SK-N-MC (cell line): Measurements from ENCODE around the gene PAK1IP1.
"Not testable (repeated sequence)": the region's sequence is repeated elsewhere in the genome, so short reads cannot be mapped to it uniquely, and the experiment has no call there.

Experiments
- DNase-seq: peaks from one replicate; pipeline ENCODE4 v3.0.0-alpha.2; 2011; ENCODE audit warnings: low read depth, low spot score
- H3K27ac ChIP-seq: fragments of 200-600 bp; sonication (generic); 2 replicates; pipeline ENCODE4 v1.5.1; 2016; ENCODE audit warnings: mixed run types
- H3K36me3 ChIP-seq: fragments of 200-600 bp; sonication (generic); 2 replicates; pipeline ENCODE4 v1.6.1; 2017; ENCODE audit warnings: antibody characterized with exemption, low read length, mixed read lengths; ENCODE audit not compliant: insufficient read depth
- H3K4me3 ChIP-seq: fragments of 200-600 bp; sonication (generic); 2 replicates; pipeline ENCODE4 v1.5.1; 2016
- H3K9ac ChIP-seq: fragments of 200-600 bp; sonication (generic); 2 replicates; pipeline ENCODE4 v1.8.0; 2017; ENCODE audit warnings: mixed run types, mixed read lengths; ENCODE audit not compliant: insufficient read length
- H3K9me3 ChIP-seq: fragments of 200-600 bp; sonication (generic); 2 replicates; pipeline ENCODE4 v1.6.1; 2017; ENCODE audit warnings: low read depth, mild to moderate bottlenecking, antibody characterized with exemption, low read length, moderate library complexity, mixed read lengths
- EZH2 ChIP-seq: fragments of 200-600 bp; sonication (generic); IDR thresholded peaks from one replicate; pipeline ENCODE4 v1.6.1; 2017; ENCODE audit warnings: antibody characterized with exemption
- FOXP2 ChIP-seq: optimal IDR thresholded peaks from 2 replicates; pipeline ENCODE3; 2011; ENCODE audit warnings: mild to moderate bottlenecking, moderate library complexity; ENCODE audit not compliant: insufficient read depth; ENCODE audit errors: extremely low read length, control extremely low read depth
- POLR2AphosphoS5 ChIP-seq: IDR thresholded peaks from 2 replicates; pipeline ENCODE4 v1.6.1; 2012; ENCODE audit warnings: mild to moderate bottlenecking, low read depth, low read length, borderline replicate concordance

The PAK1IP1 gene

DNA sequence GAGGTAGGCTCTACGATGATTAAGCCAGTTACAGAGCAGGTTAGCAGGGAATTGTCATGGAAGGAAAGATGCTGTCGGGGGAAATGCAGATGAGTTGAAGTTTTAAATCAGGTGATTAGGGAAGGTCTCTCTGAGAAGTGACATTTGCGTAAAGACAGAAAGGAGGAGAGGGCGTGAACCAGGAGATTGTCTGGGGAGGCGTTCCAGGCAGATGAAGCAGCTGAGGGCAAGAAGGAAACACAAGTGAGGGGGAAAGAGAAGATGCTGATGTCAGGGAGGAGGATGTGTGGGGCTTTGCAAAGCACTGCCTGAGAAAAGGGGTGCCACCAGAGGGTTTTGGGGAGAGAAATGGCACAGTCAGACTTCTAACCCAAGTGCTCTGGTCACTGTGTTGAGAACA lies 50.3 kb downstream of the PAK1IP1 start:
- H3K36me3 ChIP-seq: peaks cover 12% of the 10 kb centered on the region
- no peak overlapping the region for H3K9ac ChIP-seq
- TF ChIP-seq EZH2: no peak
- TF ChIP-seq FOXP2: no peak
- no peak for TF ChIP-seq POLR2AphosphoS5
- no peak overlapping the region for H3K4me3 ChIP-seq
- H3K27ac ChIP-seq: no peak overlapping the region
- no peak for DNase-seq
- no peaks in the 10 kb centered on the region for H3K9me3 ChIP-seq

DNA sequence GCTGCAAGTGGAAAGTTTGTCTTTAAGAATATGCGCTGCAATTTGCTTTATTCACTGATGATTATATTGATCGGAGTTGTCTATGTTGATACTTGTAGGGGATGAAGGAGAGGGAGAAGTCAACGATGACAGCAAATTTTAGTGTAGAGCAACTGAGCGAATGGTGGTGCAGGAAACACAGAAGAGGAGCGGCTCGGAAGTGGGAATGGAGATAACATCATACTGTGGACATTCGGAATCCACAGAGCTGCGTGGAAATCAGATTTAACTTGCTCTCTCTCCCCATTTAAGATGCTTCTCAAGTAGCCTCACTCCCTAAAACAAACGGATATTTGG lies 52.1 kb downstream of the PAK1IP1 start:
- peak overlapping the region; percentile 99 for H3K4me3 ChIP-seq
- no peak for DNase-seq
- peaks cover 27% of the 10 kb centered on the region for H3K36me3 ChIP-seq
- H3K27ac ChIP-seq: no peak overlapping the region
- no peak for TF ChIP-seq FOXP2
- no peak for TF ChIP-seq EZH2
- TF ChIP-seq POLR2AphosphoS5: no peak
- H3K9me3 ChIP-seq: no peaks in the 10 kb centered on the region
- H3K9ac ChIP-seq: peak overlapping the region; percentile 89

DNA sequence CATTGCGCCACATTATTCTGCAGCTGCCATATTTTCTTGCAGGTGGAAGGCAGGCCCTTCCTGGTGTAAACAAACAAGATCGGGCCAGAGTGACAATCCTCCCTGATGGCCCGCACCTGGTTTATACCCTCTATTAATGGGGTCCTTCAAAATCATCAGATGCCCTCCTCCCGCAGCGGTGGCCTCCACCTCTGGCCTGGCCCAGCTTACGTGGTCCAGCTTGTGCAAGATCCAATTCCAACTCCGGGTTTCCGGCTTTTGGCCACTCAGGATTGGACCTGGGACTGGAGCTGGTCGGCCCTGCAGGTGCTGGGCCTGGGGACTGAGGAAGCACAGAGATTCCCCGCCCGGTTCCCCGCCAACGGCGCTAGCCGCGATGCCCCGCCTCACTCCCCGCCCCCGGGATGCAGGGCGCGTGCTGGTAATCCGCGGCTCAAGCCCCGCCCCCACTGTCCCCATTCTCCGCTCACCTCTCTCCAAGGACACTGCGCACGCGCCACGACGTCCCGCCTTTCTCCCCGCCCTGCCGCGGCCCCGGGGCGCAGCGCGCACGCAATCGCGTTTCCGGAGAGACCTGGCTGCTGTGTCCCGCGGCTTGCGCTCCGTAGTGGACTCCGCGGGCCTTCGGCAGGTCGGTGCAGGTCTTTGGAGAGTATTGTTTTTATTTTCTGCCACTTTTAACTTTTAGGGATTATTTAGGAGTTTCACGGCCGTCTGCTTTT lies 52.6 kb downstream of the PAK1IP1 start, which contains the start of gene TMEM14B:
Gene TMEM14B (plus strand): TSS at position 555 of the 722 bp plus-strand sequence. CDS start 1,441 bp downstream, outside the sequence.
- peak; percentile 81 for DNase-seq
- Histone ChIP-seq H3K27ac (peak within 1 kb of the TSS; percentile 78), H3K9me3 (no peaks in the 10 kb centered on the region), H3K4me3 (peak within 1 kb of the TSS; percentile 99), H3K9ac (peak within 1 kb of the TSS; percentile 99), H3K36me3 (peaks cover 29% of the 10 kb centered on the region)
- TF ChIP-seq EZH2 (no peak), FOXP2 (peak; percentile 84), POLR2AphosphoS5 (peak; percentile 98)

DNA sequence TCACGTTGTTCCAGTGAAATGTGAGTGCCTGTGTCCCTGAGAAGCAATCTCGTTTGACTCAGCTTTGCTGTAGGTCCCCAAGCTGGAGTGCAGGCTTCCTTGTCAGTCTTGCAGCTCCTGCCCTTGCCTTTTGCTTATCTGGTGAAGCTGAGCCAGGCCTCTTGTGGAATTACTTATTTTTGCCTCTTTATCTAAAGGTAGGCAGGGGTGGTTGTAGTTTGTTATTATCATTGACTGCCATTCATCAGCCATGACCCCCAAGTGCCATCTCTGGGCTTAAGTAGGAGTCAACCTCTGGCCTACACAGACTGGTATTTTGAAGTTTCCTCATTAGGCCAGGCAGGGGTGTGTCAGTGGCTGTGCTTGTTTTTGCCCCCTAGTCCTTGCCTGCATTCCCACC lies 55.0 kb downstream of the PAK1IP1 start:
- Histone ChIP-seq H3K36me3 (peaks cover 51% of the 10 kb centered on the region), H3K4me3 (0 out of 2 replicates have a peak overlapping the region, but pooled peaks have one; percentile 99), H3K9ac (no peak overlapping the region)

DNA sequence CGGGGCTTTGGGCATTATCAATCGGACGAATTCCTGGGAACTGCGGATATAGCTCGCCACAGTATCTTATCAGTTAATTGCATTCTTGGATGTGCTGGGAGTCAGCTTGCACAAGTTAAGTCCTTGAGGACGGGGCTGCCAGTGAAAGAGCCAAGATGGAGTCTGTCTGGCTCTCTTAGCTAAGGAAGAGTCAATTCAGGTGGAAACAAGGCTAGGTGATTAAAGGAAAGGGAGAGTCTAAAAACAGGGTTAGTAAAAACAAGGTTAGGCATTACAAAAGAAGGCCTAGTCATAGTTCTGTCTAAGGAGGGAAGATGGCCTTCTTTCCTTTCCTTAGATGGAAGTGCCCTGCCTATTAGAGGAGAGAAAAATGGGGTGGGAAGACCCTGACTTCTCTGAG lies 55.8 kb downstream of the PAK1IP1 start:
- H3K36me3 ChIP-seq: peaks cover 59% of the 10 kb centered on the region
- not testable (repeated sequence) for H3K4me3 ChIP-seq, H3K27ac ChIP-seq, DNase-seq, H3K9me3 ChIP-seq, H3K9ac ChIP-seq

More for the DNA sequence above, 55.0 kb downstream of the PAK1IP1 start:
- DNase-seq: no peak
- TF ChIP-seq FOXP2 (no peak), EZH2 (no peak), POLR2AphosphoS5 (no peak)
- Histone ChIP-seq H3K27ac (no peak overlapping the region), H3K9me3 (no peaks in the 10 kb centered on the region)

DNA sequence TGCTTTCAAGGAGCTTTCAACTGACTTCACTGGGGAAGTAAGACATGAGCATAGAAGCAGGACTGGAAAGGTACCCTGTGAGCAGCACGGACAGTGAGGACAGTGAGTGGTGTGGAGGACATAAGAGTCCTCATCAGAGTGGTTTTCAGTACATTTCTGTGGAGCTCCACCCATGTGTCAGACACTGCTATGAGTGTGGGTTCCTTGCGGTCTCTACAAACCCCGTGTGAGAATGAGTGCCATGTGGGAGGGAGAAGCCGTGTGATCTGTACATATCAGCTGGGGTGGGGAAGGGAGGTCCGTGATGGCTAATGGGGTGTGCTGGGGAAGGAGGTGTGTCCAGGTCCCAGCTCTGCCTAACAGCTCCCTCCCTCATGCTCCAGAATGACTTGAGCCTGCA lies 57.0 kb downstream of the PAK1IP1 start:
- not testable (repeated sequence) for H3K9me3 ChIP-seq, H3K4me3 ChIP-seq, H3K9ac ChIP-seq, H3K27ac ChIP-seq, DNase-seq
- H3K36me3 ChIP-seq: peaks cover 71% of the 10 kb centered on the region

DNA sequence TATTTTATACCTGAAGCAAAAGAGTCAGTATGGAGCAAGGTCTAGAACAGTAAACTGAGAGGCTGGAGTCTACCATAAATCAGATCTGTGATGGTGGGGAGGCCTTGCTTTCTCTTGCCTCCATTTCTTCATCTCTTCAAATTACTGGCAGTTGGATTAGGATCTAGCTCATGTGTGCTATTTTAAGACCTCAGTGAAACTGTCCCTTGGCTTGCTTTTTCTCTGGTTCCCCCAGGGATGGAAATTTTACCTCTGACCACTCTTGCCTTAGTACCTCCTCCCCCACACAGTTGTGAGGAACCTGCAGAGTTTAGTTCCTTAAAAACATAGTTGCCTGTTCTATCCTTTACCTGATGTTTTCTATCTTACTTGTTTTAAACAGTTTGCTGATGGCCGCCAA lies 61.3 kb downstream of the PAK1IP1 start:
- Histone ChIP-seq H3K9ac (no peak overlapping the region), H3K36me3 (peaks cover 80% of the 10 kb centered on the region), H3K27ac (no peak overlapping the region), H3K4me3 (no peak overlapping the region), H3K9me3 (no peaks in the 10 kb centered on the region)
- DNase-seq: no peak
- TF ChIP-seq EZH2 (no peak), FOXP2 (no peak), POLR2AphosphoS5 (no peak)
